ENCODE data around the gene KBTBD2. TPM values are rescaled to one million over a fixed set of nuclear protein-coding genes. Genes with fewer than 3 reads are reported as not detected.

Gene KBTBD2
- total RNA-seq, 1 experiment from 2014 or later = 58.7 TPM

DNA sequence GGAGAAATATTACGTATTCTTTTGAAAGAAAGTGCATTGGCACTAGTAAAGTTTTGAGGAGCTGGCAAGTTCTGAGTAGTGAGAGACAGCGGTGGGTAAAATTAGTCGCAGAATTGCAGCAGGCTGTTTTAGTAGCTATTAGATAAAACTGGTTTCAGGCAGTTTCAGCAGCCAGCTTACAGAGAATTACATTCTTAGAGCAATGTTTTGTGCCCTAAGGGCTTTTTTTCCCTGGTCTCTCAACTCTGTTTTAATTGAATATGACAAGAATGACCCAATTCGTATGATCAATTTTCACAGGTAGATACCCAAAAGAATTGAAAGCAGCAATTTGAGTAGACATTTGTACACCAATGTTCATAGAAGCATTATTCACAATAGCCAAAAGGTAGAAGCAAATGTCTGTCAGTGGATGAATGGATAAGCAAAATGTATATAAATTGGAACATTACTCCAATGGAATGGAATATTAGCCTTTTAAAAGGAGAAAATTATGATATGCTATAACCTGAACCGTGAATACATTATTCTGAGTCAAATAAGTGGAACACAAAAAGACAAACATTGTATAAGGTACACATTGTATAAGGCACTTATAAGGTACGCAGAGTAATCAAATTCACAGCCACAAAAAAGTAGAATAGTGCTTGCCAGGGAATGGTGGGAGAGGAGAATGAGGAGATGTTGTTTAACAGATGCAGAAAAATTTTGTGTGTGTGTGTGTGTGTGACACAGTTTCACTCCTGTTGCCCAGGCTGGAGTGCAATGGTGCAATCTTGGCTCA lies 5.2 kb upstream of the KBTBD2 start:
- TF ChIP-seq, protein P1, sequence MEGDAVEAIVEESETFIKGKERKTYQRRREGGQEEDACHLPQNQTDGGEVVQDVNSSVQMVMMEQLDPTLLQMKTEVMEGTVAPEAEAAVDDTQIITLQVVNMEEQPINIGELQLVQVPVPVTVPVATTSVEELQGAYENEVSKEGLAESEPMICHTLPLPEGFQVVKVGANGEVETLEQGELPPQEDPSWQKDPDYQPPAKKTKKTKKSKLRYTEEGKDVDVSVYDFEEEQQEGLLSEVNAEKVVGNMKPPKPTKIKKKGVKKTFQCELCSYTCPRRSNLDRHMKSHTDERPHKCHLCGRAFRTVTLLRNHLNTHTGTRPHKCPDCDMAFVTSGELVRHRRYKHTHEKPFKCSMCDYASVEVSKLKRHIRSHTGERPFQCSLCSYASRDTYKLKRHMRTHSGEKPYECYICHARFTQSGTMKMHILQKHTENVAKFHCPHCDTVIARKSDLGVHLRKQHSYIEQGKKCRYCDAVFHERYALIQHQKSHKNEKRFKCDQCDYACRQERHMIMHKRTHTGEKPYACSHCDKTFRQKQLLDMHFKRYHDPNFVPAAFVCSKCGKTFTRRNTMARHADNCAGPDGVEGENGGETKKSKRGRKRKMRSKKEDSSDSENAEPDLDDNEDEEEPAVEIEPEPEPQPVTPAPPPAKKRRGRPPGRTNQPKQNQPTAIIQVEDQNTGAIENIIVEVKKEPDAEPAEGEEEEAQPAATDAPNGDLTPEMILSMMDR (IDR thresholded peaks at IDR 0.05; ENCODE audit: unreplicated experiment) = no peak
- BruUV-seq (replicated peaks) = no TSS peak
- Mint-ChIP-seq H3K4me3 (ENCODE audit: low read depth, unreplicated experiment) (no peak overlapping the region), H3K27ac (ENCODE audit: unreplicated experiment) (no peak overlapping the region), H3K4me1 (ENCODE audit: low read depth, unreplicated experiment) (peaks cover 20% of the 10 kb centered on the region), H3K27me3 (ENCODE audit: unreplicated experiment) (peaks cover 13% of the 10 kb centered on the region), H3K36me3 (ENCODE audit: insufficient read depth, unreplicated experiment) (peaks cover 12% of the 10 kb centered on the region), H3K9me3 (ENCODE audit: low read depth, unreplicated experiment) (peaks cover 2% of the 10 kb centered on the region)
- intact Hi-C loops (cut with micrococcal nuclease; ENCODE audit: unreplicated experiment) = no loop called here
- CTCF ChIA-PET = no interaction called here
- DNase-seq = no peak

DNA sequence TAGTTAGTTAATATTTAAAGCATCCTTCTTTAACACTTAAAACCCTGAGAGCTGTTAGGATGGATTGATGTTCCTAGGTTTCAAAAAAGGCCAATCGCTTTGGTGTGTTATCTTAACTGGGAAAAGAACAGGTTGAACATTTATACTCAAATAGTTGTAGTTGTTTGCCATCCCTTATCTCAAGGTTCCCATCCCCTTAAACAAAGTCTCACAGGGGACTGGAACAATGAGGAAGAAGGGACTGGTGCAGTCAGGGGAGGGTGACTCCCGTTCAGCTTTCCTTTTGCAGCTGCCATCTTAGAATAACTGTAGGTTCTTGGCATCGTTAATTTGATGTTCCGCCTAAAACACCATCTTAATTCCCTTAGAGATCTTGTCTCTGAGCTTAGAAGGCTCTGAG lies 2.6 kb upstream of the KBTBD2 start:
- Mint-ChIP-seq H3K9me3 (ENCODE audit: low read depth, unreplicated experiment) (no peaks in the 10 kb centered on the region), H3K4me3 (ENCODE audit: low read depth, unreplicated experiment) (no peak overlapping the region), H3K4me1 (ENCODE audit: low read depth, unreplicated experiment) (peaks cover 29% of the 10 kb centered on the region), H3K36me3 (ENCODE audit: insufficient read depth, unreplicated experiment) (peaks cover 38% of the 10 kb centered on the region), H3K27ac (ENCODE audit: unreplicated experiment) (no peak overlapping the region), H3K27me3 (ENCODE audit: unreplicated experiment) (peaks cover 13% of the 10 kb centered on the region)
- DNase-seq = no peak
- CTCF ChIA-PET = no interaction called here
- TF ChIP-seq, protein P1 (IDR thresholded peaks at IDR 0.05; ENCODE audit: unreplicated experiment) = no peak
- BruUV-seq (replicated peaks) = no TSS peak
- intact Hi-C loops (cut with micrococcal nuclease; ENCODE audit: unreplicated experiment) = no loop called here

DNA sequence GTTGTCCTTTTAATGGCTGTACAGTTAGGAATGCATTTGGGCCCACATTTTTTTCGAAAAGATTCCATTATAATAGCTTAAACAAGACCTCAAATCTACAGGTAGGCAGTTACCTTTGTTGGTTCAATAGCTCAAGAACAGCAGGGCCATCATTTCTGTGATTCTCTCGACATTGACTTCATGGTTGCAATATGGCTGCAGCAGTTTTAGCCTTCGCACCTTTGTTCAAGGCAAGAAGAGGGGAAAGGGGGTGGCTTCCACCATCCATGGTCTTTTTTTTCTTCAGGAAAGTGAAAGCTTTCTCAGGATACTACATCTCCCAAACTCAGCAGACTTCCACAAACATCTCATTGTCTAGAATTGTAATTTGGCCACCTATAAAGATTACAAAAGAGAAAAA lies 2.2 kb upstream of the KBTBD2 start:
- DNase-seq = no peak
- CTCF ChIA-PET = no interaction called here
- H3K4me1 Mint-ChIP-seq (ENCODE audit: low read depth, unreplicated experiment) = peaks cover 34% of the 10 kb centered on the region
- TF ChIP-seq, protein P1 (IDR thresholded peaks at IDR 0.05; ENCODE audit: unreplicated experiment) = no peak
- no peaks in the 10 kb centered on the region for H3K9me3 Mint-ChIP-seq (ENCODE audit: low read depth, unreplicated experiment)
- intact Hi-C loops (cut with micrococcal nuclease; ENCODE audit: unreplicated experiment) = loop anchor here (2.0 kb wide), 1 partner anchor 49 kb away; no protein-coding TSS in a partner anchor
- no TSS peak for BruUV-seq (replicated peaks)
- peaks cover 42% of the 10 kb centered on the region for H3K36me3 Mint-ChIP-seq (ENCODE audit: insufficient read depth, unreplicated experiment)
- peak overlapping the region; percentile 88 for H3K27ac Mint-ChIP-seq (ENCODE audit: unreplicated experiment)
- peaks cover 13% of the 10 kb centered on the region for H3K27me3 Mint-ChIP-seq (ENCODE audit: unreplicated experiment)
- H3K4me3 Mint-ChIP-seq (ENCODE audit: low read depth, unreplicated experiment) = no peak overlapping the region

DNA sequence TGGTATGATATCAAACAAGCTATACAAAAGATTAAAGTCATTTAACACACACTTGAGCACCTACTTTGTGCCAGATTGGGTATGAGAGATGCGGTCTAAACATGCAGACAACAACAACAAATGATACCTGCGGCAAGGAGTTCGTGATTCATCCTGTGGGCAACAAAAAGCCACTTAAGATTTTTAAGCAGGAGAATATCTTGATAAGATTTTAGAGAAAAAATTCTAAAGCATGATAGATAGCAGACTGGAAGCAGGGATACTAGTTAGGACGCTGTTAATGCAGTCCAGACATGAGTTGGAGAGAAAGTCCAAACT lies 1.6 kb upstream of the KBTBD2 start:
- H3K27ac Mint-ChIP-seq (ENCODE audit: unreplicated experiment) = peak overlapping the region; percentile 88
- H3K27me3 Mint-ChIP-seq (ENCODE audit: unreplicated experiment) = peaks cover 13% of the 10 kb centered on the region
- BruUV-seq (replicated peaks) = no TSS peak
- peaks cover 48% of the 10 kb centered on the region for H3K36me3 Mint-ChIP-seq (ENCODE audit: insufficient read depth, unreplicated experiment)
- CTCF ChIA-PET = interaction anchor here (0.6 to 2.0 kb wide), 2 partner anchors 145 to 147 kb away, joined by 3 to 8 read pairs; no protein-coding TSS in a partner anchor
- intact Hi-C loops (cut with micrococcal nuclease; ENCODE audit: unreplicated experiment) = loop anchor here (2.0 kb wide), 1 partner anchor 50 kb away; no protein-coding TSS in a partner anchor
- TF ChIP-seq, protein P1 (IDR thresholded peaks at IDR 0.05; ENCODE audit: unreplicated experiment) = no peak
- peak overlapping the region; percentile 89 for H3K4me3 Mint-ChIP-seq (ENCODE audit: low read depth, unreplicated experiment)
- peaks cover 39% of the 10 kb centered on the region for H3K4me1 Mint-ChIP-seq (ENCODE audit: low read depth, unreplicated experiment)
- no peaks in the 10 kb centered on the region for H3K9me3 Mint-ChIP-seq (ENCODE audit: low read depth, unreplicated experiment)
- no peak for DNase-seq
